ENCODE results near the gene SLC38A9. TPM values are rescaled to one million over a fixed set of nuclear protein-coding genes. Genes with fewer than 3 reads are reported as not detected.
A peak's percentile ranks its signal among the peaks of the same experiment; 100 is the strongest.
"Not testable (repeated sequence)": the region's sequence is repeated elsewhere in the genome, so short reads cannot be mapped to it uniquely, and the experiment has no call there.

The SLC38A9 gene
- total RNA-seq, 1 donor from 2014 or later: 43.7 TPM

DNA sequence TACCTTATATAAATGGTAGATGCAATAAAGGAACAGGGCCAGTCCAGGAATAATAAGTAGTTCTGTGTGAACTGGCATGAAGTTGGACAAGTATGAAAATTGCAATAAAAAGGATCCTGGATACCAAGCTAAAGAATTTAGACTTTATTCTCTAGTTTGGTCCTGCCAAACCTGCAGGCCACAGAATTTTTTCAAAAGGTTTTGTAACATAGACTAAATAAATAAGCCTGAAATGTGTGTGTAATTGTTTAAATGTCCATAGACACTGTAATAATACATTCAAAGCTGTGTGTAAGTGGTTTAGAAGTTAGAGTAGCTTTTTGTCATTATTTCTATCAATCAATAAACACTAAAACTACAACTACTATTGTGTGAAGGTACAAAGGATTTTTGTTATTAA, 101.6 kb downstream of the SLC38A9 start:
- no peak for DNase-seq

GRCh38 chr5:55609413-55609812, 102.7 kb downstream of the SLC38A9 start:
- DNase-seq: no peak

- DNase-seq: no peak
Measured at GRCh38 chr5:55608595-55609349, 103.4 kb downstream of the SLC38A9 start.

GRCh38 chr5:55607309-55607708, 104.8 kb downstream of the SLC38A9 start:
- not testable (repeated sequence) for DNase-seq

DNA sequence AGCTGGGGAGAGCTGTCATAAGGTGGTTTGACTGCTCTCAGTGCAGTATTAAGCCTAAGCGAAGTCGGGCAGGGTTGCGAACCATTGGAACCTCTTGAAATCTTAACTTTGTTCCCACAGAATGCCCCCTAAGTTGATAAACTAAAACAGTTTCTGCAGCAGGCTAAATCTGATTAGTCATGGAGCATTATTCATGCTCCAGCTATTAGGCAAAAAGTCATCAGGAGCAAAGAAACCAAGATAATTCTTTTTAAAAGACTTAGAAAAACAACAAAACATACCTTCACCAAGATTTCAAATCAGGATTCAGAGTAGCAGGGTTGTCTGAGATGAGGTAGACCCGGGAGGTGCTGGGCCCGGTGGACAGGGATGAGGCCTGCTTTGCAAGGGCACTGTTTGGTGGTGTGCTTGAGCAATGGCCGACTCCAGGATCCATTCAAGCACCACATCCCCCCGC, 107.5 kb downstream of the SLC38A9 start:
- no peak for DNase-seq

- peak; percentile 62 for DNase-seq
Measured at GRCh38 chr5:55603922-55604321, 108.2 kb downstream of the SLC38A9 start.

GRCh38 chr5:55601628-55602027, 110.5 kb downstream of the SLC38A9 start:
- DNase-seq: peak; percentile 91

DNA sequence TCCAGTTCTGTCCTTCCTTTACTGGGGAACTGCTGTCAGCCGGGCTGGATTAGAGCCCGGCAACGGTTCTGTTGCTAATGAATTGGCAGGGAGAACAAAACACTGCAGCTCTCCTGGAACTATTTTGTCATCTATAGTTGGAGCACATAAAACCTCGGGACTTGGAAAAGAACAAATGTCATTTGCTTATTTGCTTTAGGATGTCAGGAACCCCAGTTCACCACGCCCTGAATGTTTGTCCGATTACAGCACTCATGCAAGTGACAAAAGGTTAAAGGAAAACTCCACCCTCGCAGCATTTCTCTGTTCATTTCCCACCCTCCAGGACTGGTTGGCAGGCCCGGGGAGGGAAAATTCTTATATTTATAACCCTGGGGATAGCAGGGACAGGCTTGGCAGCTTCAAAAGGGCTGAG, 110.9 kb downstream of the SLC38A9 start:
- DNase-seq: peak; percentile 99

GRCh38 chr5:55600497-55601203, 111.5 kb downstream of the SLC38A9 start:
- DNase-seq: peak; percentile 74

DNA sequence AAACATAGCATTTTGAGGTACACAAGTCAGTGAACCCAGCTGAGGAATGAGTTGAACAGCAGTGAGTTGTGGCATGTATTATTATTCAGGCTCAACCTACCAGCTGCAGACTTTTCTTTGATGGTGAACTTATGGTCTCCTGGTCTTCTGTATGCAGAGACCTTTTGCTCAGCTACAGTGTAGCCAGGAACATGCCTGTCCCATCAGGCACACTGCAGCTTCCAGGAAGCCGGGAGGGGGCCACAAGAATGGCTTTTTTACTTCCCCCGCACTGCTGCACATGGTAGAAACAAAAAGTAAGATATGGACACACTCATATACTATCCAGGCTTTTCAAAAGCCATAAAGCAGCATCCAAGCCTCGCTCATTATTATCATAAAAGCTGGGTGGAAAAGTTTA, 112.0 kb downstream of the SLC38A9 start:
- DNase-seq: no peak

DNA sequence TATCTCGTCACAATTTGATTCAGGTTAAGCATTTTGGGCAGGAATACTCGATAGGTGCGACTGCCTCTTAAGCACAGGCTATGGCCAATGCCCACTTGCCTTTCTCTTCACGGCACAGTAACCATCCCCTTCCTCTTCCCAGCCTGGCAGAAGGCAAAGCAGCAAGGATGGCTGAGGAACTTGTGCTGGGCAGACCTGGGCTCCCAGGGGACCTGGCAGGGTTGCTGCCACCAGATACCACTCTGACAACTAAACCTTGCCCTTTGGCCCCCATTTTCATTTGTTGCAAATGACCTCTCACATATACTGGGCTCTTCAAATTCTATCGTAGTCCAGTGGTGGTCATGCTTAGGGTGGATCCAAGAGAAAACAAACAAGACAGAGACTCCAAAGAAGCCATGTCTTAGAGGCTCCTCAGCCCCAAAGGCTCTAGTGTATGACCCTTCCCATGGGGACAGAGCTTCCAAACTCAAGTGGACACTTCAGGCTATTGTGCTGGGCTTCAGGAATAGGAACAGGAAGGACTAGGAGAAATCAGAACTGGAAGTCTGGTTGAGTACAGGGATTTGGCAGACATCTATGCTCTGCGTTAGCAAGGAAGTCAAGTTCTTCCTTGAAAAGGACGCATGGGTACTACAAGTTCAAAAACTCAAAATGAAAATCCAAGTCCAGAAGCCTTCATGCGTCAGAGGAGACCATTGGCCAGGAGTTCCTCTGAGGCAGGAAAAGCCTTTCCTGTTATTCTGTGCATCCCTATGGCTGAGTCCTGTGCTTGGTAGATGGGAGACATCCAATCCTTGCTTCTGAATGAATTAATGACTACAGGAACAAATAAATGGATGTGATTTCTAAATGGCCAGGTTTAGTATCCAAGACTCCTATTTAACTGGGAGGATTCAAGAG, 112.7 kb downstream of the SLC38A9 start:
- DNase-seq: no peak

DNA sequence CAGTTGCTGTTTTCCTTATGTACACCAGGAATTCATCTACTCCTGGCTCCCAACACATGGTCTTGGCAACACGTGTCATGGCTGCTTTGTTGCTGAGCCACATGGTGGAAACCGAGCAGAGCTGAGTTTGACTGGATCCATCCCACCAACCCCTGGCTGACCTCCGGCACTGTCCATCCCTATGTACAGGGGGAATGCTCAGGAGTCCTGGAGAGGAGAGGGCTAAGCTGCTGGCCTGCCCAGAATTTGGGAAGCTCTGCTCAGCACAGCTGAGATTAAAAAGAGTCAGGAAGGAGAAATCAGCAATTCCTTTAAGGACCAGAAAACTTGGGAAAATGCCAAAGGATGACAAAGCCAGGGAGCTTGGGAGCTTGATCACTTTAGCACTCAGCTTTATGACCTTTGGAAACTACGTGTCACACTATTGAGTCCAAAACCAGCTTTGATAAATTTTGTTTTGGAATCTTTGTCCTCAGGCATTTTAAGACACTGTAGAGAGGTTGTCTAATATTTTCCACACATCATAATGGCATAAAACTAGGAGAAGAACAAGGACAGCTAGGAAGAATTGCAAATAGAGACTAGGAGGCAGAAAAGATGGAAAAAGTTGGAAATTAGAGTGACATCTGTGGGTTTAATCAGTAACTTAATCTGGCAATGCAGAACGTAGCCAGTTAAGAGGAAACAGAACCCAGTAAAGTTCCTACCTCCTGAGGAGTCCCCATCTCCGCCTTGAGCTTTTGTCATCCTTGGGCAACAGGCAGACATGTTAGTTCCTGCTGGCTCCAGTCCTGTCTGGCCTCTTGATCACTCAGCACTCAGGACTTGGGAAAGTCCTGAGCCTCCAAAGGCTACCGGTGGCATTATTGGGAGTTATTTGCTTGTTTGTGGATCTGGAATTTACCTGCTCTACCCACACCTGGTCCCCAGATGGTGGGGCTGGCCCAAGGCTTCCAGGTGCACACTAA, 114.8 kb downstream of the SLC38A9 start:
- peak; percentile 100 for DNase-seq

- no peak for DNase-seq
Measured at GRCh38 chr5:55594671-55595070, 117.5 kb downstream of the SLC38A9 start.

- DNase-seq: no peak
Measured at GRCh38 chr5:55593115-55593472, 119.0 kb downstream of the SLC38A9 start.

GRCh38 chr5:55592388-55593114, 119.6 kb downstream of the SLC38A9 start:
- DNase-seq: no peak

- no peak for DNase-seq
Measured at GRCh38 chr5:55591686-55592085, 120.4 kb downstream of the SLC38A9 start.

DNA sequence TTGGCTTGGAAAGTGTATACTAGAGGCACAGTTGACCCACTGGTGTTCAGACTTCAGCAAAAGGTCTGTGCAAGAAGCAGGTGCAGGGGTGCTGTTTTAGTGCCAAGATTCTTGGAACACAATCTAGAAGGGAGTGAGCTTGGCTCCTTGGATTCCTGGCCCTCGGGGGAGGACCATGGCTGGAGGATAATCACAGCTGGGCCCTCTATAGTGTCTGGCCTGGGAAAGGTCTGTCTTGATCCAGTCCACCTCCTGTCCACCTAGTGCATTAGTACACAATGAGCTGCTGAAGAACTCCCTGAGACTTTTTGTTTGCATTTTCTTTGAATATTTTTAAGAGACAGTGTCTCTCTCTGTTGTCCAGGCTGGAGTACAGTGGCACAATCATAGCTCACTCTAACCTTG, 126.9 kb downstream of the SLC38A9 start:
- DNase-seq: no peak

- DNase-seq: no peak
Measured at GRCh38 chr5:55584398-55585205, 127.5 kb downstream of the SLC38A9 start.

DNA sequence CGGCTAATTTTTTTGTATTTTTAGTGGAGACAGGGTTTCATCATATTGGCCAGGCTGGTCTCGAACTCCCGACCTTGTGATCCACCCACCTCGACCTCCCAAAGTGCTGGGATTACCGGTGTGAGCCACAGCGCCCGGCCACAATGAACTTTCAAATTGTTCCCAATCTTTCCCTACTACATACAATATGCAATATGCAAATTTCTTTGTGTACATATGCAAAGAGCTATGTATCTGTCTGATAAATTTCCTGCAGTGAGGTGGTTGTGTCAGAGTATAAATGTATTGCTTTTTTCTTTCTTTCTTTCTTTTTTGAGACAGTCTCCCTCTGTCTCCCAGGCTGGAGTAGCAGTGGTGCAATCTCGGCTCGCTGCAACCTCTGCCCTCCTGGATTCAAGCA, 128.5 kb downstream of the SLC38A9 start:
- no peak for DNase-seq

- DNase-seq: no peak
Measured at GRCh38 chr5:55582256-55582655, 129.9 kb downstream of the SLC38A9 start.

Data from skin of body (tissue), 2 donors.